ENCODE results near the gene RALGDS. TPM values are rescaled to one million over a fixed set of nuclear protein-coding genes. Genes with fewer than 3 reads are reported as not detected.
"Not testable (repeated sequence)": the region's sequence is repeated elsewhere in the genome, so short reads cannot be mapped to it uniquely, and the experiment has no call there.

Gene RALGDS
- total RNA-seq, 1 donor from 2014 or later, result 29.2 TPM

DNA sequence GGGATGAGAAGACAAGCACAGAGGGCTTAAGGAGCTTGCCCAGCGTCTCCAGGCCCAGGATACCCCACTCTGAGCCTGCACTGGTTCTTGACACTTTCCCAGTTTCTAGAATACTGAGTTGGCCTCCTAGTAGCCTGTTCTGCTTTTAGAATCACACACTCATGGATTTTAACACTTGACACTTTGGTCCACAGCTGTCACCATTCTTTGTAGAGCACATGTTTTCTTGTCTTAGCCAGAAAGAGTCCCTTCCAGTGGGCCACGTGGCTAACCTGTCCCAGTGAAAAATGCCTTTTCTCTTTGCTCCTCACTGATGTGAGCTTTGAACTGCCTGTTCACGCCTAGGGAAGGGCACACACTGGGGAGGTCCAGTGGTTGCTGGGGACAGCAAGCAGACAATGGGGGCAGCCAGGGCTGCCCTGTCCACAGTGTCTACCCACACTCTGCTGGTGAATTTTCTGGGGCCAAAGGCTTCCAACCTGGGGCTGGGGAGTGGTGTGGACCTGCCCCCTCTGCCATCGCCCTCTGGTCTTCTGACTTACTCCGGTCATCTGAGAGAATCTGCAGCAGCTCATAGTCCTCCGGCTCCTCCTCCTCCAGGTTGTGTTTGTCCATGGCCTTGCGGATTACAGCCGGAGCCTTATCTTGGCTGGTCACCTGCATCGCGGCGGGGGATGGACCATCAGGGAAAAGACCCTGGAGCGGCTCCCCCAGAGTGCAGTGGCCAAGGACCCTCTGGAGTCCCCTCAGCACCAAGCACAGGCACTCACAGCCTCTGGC is 21.1 kb downstream of the RALGDS start:
- intact Hi-C loops (cut with micrococcal nuclease), result loop anchor here (5.0 kb wide), 1 partner anchor 387 kb away; no protein-coding TSS in a partner anchor
- Mint-ChIP-seq H3K4me1 (no peaks in the 10 kb centered on the region), H3K4me3 (no peak overlapping the region), H3K27ac (no peak overlapping the region), H3K36me3 (ENCODE audit: low read depth) (peaks cover 72% of the 10 kb centered on the region), H3K27me3 (no peaks in the 10 kb centered on the region), H3K9me3 (peaks cover 14% of the 10 kb centered on the region)
- ChIA-PET CTCF (interaction anchor here (22.0 kb wide), 1 partner anchor 46 kb away, joined by 369 read pairs; no protein-coding TSS in a partner anchor), POLR2A (interaction anchor here (0.6 kb wide), 1 partner anchor 122 kb away, joined by 3 read pairs; no protein-coding TSS in a partner anchor)
- TF ChIP-seq, protein P1, sequence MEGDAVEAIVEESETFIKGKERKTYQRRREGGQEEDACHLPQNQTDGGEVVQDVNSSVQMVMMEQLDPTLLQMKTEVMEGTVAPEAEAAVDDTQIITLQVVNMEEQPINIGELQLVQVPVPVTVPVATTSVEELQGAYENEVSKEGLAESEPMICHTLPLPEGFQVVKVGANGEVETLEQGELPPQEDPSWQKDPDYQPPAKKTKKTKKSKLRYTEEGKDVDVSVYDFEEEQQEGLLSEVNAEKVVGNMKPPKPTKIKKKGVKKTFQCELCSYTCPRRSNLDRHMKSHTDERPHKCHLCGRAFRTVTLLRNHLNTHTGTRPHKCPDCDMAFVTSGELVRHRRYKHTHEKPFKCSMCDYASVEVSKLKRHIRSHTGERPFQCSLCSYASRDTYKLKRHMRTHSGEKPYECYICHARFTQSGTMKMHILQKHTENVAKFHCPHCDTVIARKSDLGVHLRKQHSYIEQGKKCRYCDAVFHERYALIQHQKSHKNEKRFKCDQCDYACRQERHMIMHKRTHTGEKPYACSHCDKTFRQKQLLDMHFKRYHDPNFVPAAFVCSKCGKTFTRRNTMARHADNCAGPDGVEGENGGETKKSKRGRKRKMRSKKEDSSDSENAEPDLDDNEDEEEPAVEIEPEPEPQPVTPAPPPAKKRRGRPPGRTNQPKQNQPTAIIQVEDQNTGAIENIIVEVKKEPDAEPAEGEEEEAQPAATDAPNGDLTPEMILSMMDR (IDR thresholded peaks at IDR 0.05), result no peak
- DNase-seq, result no peak
- no peak for ATAC-seq (ENCODE audit: low read depth)

DNA sequence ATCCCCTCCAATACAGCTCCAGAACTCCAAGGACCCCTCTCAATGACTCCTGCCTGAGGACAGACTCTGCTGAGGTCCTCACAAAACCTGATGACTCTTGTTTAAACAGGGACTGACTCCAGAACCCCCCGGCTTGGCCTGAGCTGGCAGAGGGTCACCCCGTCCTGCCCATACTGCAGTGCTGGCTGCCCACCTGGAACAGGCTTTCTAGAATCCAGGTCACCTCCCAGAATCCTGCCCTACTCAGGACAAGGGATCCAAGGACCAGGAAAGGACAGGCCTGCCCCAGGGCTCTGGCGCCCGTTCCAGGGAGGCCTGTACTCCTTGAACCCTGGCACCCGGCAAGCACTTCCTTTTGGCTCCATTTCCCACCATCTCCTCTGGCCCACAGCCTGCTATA is 22.2 kb downstream of the RALGDS start:
- H3K9me3 Mint-ChIP-seq, result peaks cover 14% of the 10 kb centered on the region
- no peak for ATAC-seq (ENCODE audit: low read depth)
- peaks cover 63% of the 10 kb centered on the region for H3K36me3 Mint-ChIP-seq (ENCODE audit: low read depth)
- H3K27me3 Mint-ChIP-seq, result no peaks in the 10 kb centered on the region
- no peak overlapping the region for H3K4me3 Mint-ChIP-seq
- no peaks in the 10 kb centered on the region for H3K4me1 Mint-ChIP-seq
- TF ChIP-seq, protein P1 (IDR thresholded peaks at IDR 0.05), result no peak
- ChIA-PET CTCF (interaction anchor here (22.0 kb wide), 1 partner anchor 47 kb away, joined by 369 read pairs; no protein-coding TSS in a partner anchor), POLR2A (no interaction called here)
- DNase-seq, result no peak
- H3K27ac Mint-ChIP-seq, result no peak overlapping the region
- intact Hi-C loops (cut with micrococcal nuclease), result no loop called here

DNA sequence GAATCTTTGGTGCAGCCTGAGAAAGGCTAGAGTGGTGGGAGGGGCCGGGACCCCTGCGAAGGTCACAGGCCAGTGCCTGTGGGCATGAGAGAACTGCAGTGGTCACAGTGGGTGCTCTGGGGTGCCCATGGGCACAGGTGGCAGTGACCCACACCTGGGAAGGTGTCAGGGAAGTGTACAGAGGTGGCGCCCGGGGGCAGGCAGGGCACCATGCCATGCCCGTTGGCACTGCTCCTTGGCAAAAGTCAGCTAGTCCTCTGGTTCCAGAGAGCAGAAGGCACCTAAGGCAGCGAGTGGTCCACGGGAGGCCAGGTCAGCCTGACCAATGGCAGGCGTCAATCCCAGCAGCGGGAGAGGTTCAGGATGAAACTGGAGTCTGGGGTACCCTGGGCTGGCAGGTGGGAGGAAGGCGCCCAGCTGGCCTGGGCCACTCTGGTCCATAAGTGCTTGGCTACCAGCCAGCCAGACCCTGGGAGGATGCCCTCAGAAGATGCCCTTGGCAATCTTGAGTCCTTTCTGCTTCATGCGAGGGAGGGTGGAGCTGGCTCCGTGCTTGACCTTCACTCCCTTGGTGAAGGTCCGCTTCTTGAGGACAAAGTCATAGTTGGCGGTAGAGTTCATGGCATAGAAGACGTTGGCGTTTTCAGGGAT is 22.8 kb downstream of the RALGDS start:
- ChIA-PET POLR2A (no interaction called here), CTCF (interaction anchor here (22.0 kb wide), 1 partner anchor 48 kb away, joined by 369 read pairs; no protein-coding TSS in a partner anchor)
- H3K9me3 Mint-ChIP-seq, result peaks cover 14% of the 10 kb centered on the region
- H3K36me3 Mint-ChIP-seq (ENCODE audit: low read depth), result peaks cover 63% of the 10 kb centered on the region
- intact Hi-C loops (cut with micrococcal nuclease), result no loop called here
- H3K4me3 Mint-ChIP-seq, result no peak overlapping the region
- DNase-seq (no peak), ATAC-seq (ENCODE audit: low read depth) (no peak)
- no peaks in the 10 kb centered on the region for H3K27me3 Mint-ChIP-seq
- no peak overlapping the region for H3K27ac Mint-ChIP-seq
- H3K4me1 Mint-ChIP-seq, result no peaks in the 10 kb centered on the region
- TF ChIP-seq, protein P1 (IDR thresholded peaks at IDR 0.05), result no peak

DNA sequence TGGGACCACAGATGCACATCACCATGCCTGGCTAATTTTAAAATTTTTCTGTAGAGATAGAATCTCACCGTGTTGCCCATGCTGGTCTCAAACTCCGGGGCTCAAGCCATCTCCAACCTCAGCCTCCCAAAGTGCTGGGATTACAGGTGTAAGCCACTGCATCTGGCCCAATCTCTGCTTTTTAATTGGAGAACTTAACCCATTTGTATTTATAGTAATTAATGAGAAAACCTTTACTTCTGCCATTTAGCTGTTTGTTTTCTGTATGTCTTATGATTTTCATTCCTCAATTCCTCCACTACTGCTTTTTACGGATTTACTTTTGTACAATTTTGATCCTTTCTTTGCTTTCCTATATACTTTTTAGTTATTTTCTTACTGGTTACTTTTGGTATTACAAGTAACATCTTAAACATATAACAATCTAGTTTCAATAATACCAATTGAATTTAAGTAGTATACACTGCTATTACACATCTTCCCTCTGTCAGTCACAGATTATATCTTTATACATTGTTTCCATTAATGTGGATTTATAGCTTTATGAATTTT is 26.1 kb downstream of the RALGDS start:
- ChIA-PET CTCF (interaction anchor here (1.2 to 1.4 kb wide), 2 partner anchors 49 to 91 kb away, joined by 4 to 5 read pairs; no protein-coding TSS in a partner anchor), POLR2A (no interaction called here)
- no peak overlapping the region for H3K4me3 Mint-ChIP-seq
- DNase-seq, result no peak
- H3K4me1 Mint-ChIP-seq, result no peaks in the 10 kb centered on the region
- H3K9me3 Mint-ChIP-seq, result peaks cover 14% of the 10 kb centered on the region
- intact Hi-C loops (cut with micrococcal nuclease), result no loop called here
- H3K36me3 Mint-ChIP-seq (ENCODE audit: low read depth), result peaks cover 34% of the 10 kb centered on the region
- H3K27ac Mint-ChIP-seq, result no peak overlapping the region
- no peak for ATAC-seq (ENCODE audit: low read depth)
- TF ChIP-seq, protein P1 (IDR thresholded peaks at IDR 0.05), result no peak
- no peaks in the 10 kb centered on the region for H3K27me3 Mint-ChIP-seq

DNA sequence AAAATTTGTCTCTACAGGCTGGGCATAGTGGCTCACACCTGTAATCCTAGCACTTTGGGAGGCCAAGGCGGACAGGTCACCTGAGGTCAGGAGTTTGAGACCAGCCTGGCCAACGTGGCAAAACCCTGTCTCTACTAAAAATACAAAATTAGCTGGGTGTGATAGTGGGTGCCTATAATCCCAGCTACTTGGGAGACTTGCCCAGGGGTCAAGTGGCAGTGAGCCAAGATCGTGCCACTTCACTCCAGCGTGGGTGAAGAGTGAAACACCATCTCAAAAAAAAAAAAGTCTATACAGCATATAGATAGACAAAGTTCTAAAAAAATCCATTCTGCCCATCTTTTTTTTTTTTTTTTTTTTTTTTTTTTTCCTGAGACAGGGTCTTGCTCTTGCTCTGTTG is 26.7 kb downstream of the RALGDS start:
- DNase-seq; H3K4me3 Mint-ChIP-seq; H3K27me3 Mint-ChIP-seq; H3K27ac Mint-ChIP-seq; intact Hi-C loops (cut with micrococcal nuclease); POLR2A ChIA-PET; H3K4me1 Mint-ChIP-seq; ATAC-seq (ENCODE audit: low read depth): not testable (repeated sequence)
- CTCF ChIA-PET, result interaction anchor here (1.2 kb wide), 1 partner anchor 50 kb away, joined by 5 read pairs; no protein-coding TSS in a partner anchor
- peaks cover 14% of the 10 kb centered on the region for H3K9me3 Mint-ChIP-seq
- H3K36me3 Mint-ChIP-seq (ENCODE audit: low read depth), result peaks cover 30% of the 10 kb centered on the region
